ENCODE measurements around the gene HLA-B. TPM values are rescaled to one million over a fixed set of nuclear protein-coding genes. Genes with fewer than 3 reads are reported as not detected.

HLA-B gene
- total RNA-seq, 1 donor from 2014 or later: 29.5 TPM

GRCh38 chr6:31307669-31308049 is 49.3 kb downstream of the HLA-B start:
- Mint-ChIP-seq H3K9me3 (no peaks in the 10 kb centered on the region), H3K27ac (ENCODE audit: unreplicated experiment) (no peak overlapping the region), H3K4me1 (no peaks in the 10 kb centered on the region), H3K27me3 (ENCODE audit: low read depth) (peaks cover 12% of the 10 kb centered on the region), H3K4me3 (no peak overlapping the region), H3K36me3 (ENCODE audit: low read depth) (no peaks in the 10 kb centered on the region)
- TF ChIP-seq, protein P1, sequence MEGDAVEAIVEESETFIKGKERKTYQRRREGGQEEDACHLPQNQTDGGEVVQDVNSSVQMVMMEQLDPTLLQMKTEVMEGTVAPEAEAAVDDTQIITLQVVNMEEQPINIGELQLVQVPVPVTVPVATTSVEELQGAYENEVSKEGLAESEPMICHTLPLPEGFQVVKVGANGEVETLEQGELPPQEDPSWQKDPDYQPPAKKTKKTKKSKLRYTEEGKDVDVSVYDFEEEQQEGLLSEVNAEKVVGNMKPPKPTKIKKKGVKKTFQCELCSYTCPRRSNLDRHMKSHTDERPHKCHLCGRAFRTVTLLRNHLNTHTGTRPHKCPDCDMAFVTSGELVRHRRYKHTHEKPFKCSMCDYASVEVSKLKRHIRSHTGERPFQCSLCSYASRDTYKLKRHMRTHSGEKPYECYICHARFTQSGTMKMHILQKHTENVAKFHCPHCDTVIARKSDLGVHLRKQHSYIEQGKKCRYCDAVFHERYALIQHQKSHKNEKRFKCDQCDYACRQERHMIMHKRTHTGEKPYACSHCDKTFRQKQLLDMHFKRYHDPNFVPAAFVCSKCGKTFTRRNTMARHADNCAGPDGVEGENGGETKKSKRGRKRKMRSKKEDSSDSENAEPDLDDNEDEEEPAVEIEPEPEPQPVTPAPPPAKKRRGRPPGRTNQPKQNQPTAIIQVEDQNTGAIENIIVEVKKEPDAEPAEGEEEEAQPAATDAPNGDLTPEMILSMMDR (conservative IDR thresholded peaks at IDR 0.05): no peak
- no peak for DNase-seq (ENCODE audit: low read depth, low spot score)

DNA sequence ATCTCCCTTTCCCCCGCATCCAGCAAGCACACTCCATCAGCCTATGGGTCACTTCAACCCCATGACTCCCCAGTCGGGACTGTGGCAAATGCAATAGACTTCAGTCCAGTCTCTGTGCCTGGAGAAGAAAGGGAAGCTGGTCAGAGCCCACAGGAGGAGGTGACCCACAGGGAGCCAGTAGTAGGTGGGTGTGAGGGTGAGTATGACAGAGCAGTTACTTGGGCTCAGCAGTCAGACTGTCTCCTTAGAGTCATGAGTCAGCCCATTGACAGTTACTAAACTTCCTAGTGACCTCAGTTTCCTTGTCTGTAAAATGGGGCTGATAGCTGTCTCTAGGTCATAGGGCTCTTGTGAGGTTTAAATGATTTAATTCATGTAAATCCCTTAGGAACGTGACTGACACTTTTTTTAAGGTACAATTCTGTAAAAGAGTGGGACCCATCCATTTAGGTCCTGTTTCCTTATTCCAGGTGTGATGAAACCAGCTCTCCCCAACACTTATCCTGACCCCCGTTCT is 51.2 kb downstream of the HLA-B start:
- no peaks in the 10 kb centered on the region for H3K36me3 Mint-ChIP-seq (ENCODE audit: low read depth)
- no peaks in the 10 kb centered on the region for H3K9me3 Mint-ChIP-seq
- no peak overlapping the region for H3K4me3 Mint-ChIP-seq
- no peak for DNase-seq (ENCODE audit: low read depth, low spot score)
- TF ChIP-seq, protein P1 (conservative IDR thresholded peaks at IDR 0.05): no peak
- H3K4me1 Mint-ChIP-seq: no peaks in the 10 kb centered on the region
- peaks cover 24% of the 10 kb centered on the region for H3K27me3 Mint-ChIP-seq (ENCODE audit: low read depth)
- H3K27ac Mint-ChIP-seq (ENCODE audit: unreplicated experiment): no peak overlapping the region

DNA sequence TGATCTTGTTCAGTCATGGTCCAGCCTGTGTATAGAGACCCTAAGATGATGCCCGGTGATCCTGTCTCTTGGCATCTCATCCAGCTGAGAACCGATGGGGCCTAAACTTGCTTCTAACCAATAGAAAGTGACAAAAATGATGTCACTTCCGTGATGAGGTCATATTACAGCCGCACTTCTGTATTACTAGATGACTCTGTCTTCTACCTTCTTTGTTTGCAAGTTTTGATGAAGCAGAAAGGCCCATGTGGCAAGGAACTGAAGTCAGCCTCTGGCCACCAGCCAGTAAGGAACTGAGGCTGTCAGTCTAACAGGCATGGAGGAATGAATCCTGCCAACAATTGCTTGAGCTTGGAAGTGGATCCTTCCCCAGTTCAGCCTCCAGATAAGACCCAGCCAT is 52.3 kb downstream of the HLA-B start:
- peaks cover 33% of the 10 kb centered on the region for H3K27me3 Mint-ChIP-seq (ENCODE audit: low read depth)
- H3K9me3 Mint-ChIP-seq: no peaks in the 10 kb centered on the region
- H3K4me1 Mint-ChIP-seq: no peaks in the 10 kb centered on the region
- H3K36me3 Mint-ChIP-seq (ENCODE audit: low read depth): no peaks in the 10 kb centered on the region
- H3K27ac Mint-ChIP-seq (ENCODE audit: unreplicated experiment): no peak overlapping the region
- H3K4me3 Mint-ChIP-seq: no peak overlapping the region
- TF ChIP-seq, protein P1 (conservative IDR thresholded peaks at IDR 0.05): no peak
- no peak for DNase-seq (ENCODE audit: low read depth, low spot score)

Small RNAs within 50 kb of the gene (microRNA-seq; reads per million reads assigned to microRNA genes)
- gene MIR6891: not detected

Other genes with a start within 250 kb of the HLA-B start
- not detected in 2 replicates for gene C6orf15, start 244.6 kb downstream of the HLA-B start, total RNA-seq
- gene PSORS1C1, start 242.4 kb downstream of the HLA-B start, total RNA-seq: not detected in 2 replicates
- not detected in 2 replicates for gene CDSN, start 236.7 kb downstream of the HLA-B start, total RNA-seq
- gene PSORS1C2, start 218.1 kb downstream of the HLA-B start, total RNA-seq: not detected in 2 replicates
- gene CCHCR1, start 199.4 kb downstream of the HLA-B start, total RNA-seq: 46.7 and 48.6 TPM in 2 replicates
- gene TCF19, start 198.6 kb downstream of the HLA-B start, total RNA-seq: 21.7 and 21.8 TPM in 2 replicates
- not detected in 2 replicates for gene POU5F1, start 186.5 kb downstream of the HLA-B start, total RNA-seq
- 70.4 and 72.4 TPM in 2 replicates for gene HLA-C, start 85.1 kb downstream of the HLA-B start, total RNA-seq
- 21.1 and 21.7 TPM in 2 replicates for gene MICA, start 46.4 kb upstream of the HLA-B start, total RNA-seq
- 0.61 TPM in 1 of 2 replicates, not detected in the other for gene MICB, start 141.0 kb upstream of the HLA-B start, total RNA-seq
- not detected in 2 replicates for gene MCCD1, start 171.8 kb upstream of the HLA-B start, total RNA-seq
- gene DDX39B, start 184.8 kb upstream of the HLA-B start, total RNA-seq: 836 and 881 TPM in 2 replicates
- 3.3 and 5.1 TPM in 2 replicates for gene ATP6V1G2, start 189.4 kb upstream of the HLA-B start, total RNA-seq
- 25.7 and 28.6 TPM in 2 replicates for gene NFKBIL1, start 190.4 kb upstream of the HLA-B start, total RNA-seq
- gene LTA, start 215.1 kb upstream of the HLA-B start, total RNA-seq: 0.26 and 0.36 TPM in 2 replicates
- not detected in 2 replicates for gene TNF, start 218.4 kb upstream of the HLA-B start, total RNA-seq
- gene LTB, start 225.2 kb upstream of the HLA-B start, total RNA-seq: not detected in 2 replicates
- not detected in 2 replicates for gene LST1, start 229.1 kb upstream of the HLA-B start, total RNA-seq
- gene NCR3, start 235.8 kb upstream of the HLA-B start, total RNA-seq: not detected in 2 replicates

All from neural crest cell (in vitro differentiated cells).